Activated T-cell treated with anti-CD3 and anti-CD28 coated beads, Interleukin-2, amount 50 U/mL, for 24 hours (primary cell): ENCODE results near the gene IFI27.

Source experiments
- DNase-seq: peaks from one replicate; pipeline ENCODE4 v3.0.0-alpha.2; 2020
- H3K27ac Mint-ChIP-seq: 2 replicates; pipeline ENCODE4 v1.8.0; 2020; ENCODE audit warnings: mild to moderate bottlenecking, mixed read lengths
- H3K27me3 Mint-ChIP-seq: 2 replicates; pipeline ENCODE4 v1.8.0; 2020; ENCODE audit warnings: mixed read lengths
- H3K36me3 Mint-ChIP-seq: 2 replicates; pipeline ENCODE4 v1.8.0; 2020; ENCODE audit warnings: low read depth, mixed read lengths
- H3K4me1 Mint-ChIP-seq: 2 replicates; pipeline ENCODE4 v1.8.0; 2020; ENCODE audit warnings: low read depth, mixed read lengths
- H3K4me3 Mint-ChIP-seq: 2 replicates; pipeline ENCODE4 v1.8.0; 2020; ENCODE audit warnings: mild to moderate bottlenecking, moderate library complexity, mixed read lengths
- H3K9me3 Mint-ChIP-seq: 2 replicates; pipeline ENCODE4 v1.8.0; 2020; ENCODE audit warnings: mixed read lengths

Gene IFI27

GRCh38 chr14:94165744-94166143 is 55.2 kb downstream of the IFI27 start:
- Mint-ChIP-seq H3K27me3 (no peaks in the 10 kb centered on the region), H3K36me3 (no peaks in the 10 kb centered on the region), H3K9me3 (no peaks in the 10 kb centered on the region), H3K4me3 (no peak overlapping the region), H3K4me1 (peaks cover 40% of the 10 kb centered on the region), H3K27ac (no peak overlapping the region)
- DNase-seq = no peak
